G401.6 (cell line): Measurements from ENCODE around the gene IP6K3.

Experiments used
- FAIRE-seq: peaks from 2 replicates; lab custom pipeline; 2012; peaks lifted over from hg19 to GRCh38; lab: Jason Lieb, UNC

IP6K3 gene

GRCh38 chr6:33702345-33702977, 44.2 kb downstream of the IP6K3 start:
- FAIRE-seq, result peak; percentile 84

- peak; percentile 36 for FAIRE-seq
Observed at GRCh38 chr6:33700391-33701050, 46.2 kb downstream of the IP6K3 start.

DNA sequence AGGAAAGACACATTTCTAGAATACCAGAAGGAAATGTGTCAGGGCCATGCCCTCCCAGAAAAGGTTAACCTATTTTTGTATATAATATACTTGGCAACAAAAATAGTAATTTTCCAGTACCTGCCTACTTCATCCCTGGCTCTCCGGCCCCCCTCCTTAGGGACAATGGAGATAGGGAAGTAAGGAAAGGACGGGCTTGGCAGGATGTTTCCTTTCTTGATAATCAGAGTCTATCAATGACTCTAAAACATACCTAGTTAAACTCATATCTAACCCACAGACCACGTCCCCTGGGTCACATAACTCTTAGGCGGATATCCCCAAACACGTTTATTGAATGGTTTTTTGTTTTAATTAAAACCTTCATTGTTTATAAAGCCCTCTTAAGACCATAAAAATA, 47.0 kb downstream of the IP6K3 start:
- no peak for FAIRE-seq

GRCh38 chr6:33699131-33699530, 47.6 kb downstream of the IP6K3 start:
- FAIRE-seq, result no peak

GRCh38 chr6:33698494-33698893, 48.2 kb downstream of the IP6K3 start:
- FAIRE-seq, result no peak

GRCh38 chr6:33697845-33698244, 48.9 kb downstream of the IP6K3 start:
- no peak for FAIRE-seq

DNA sequence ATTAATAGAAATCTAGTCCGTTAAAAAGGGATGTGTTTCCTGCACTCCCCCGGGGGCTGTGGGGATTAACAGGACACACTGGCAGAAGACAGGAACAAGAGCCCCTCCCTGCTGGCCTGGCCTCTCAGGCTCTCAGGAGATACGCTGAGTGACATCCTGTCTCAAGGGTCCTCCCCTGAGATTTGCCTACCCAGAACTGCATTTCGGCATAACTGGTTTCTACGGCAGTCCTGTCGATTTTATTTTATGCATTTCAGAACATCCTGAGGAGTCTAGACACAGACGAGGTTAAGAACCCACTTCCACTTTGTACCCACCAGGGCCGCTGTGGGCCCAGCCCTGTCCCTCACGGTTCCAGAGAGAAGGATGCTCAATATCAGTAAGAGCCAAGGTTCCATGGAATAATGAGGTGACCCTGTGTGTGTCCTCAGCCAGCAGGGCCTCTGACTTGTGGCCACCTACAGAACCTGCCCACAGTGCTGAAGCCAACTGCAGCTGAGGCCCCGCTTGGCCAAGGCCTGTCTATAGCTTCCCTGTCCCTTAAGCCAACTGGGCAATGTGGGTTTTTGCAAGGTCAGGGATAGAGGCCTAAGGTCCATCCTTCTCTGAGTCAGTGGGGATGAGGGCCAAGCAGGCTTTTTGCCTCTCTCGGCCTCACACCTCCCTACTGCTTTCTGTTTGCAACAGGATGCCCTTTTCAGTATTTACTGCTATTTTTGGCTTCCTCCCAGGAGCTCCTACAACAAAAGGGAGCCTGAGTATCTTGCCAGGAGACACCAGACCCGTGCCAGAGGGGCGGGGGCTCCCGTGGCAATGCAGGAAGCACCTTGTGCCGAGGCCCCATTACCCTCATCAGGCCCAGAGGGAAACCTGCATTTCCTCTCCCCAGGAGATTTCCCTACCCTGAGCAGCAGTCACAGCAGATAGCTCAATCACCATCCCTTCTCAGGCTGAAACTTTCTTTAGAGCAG, 49.9 kb downstream of the IP6K3 start:
- FAIRE-seq, result no peak

DNA sequence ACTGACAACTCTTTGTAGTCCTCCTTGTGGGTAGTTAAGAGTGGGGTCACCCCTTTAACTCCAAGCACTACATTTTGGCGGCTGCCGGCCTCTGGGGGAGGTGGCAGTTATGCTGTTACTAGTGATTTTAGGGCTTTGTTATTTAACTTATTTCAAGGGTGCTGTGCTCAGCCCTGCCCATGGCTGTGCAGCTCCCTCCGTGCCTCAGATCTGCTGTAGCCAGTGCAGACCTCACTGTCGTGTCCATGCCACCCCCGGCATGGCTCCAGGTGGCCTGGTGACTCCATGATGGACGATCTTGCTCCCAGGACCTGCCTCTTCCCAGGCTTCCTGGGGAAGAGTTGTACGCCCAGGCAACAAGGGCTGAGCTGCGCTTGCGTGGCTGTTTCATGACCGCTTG, 50.6 kb downstream of the IP6K3 start:
- no peak for FAIRE-seq

- no peak for FAIRE-seq
Observed at GRCh38 chr6:33695451-33695887, 51.2 kb downstream of the IP6K3 start.

DNA sequence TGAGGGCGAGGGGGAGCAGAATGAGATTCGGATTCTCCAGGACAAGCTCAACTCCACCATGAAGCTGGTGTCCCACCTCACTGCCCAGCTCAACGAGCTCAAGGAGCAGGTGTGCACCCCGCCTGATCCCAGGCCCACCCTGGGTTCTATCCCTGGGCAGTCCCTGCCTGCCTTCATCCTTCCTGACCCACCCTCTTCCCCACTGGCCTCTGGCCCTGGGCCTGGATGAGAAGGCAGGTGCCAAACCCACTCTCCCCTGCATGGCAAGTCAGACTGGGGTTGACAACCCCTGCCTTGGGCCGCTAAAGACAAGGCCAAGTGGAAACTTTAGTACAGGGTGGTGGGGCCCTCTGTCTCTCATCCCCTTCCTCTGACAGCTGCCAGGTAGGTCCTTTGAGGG, 51.7 kb downstream of the IP6K3 start:
- FAIRE-seq, result no peak

GRCh38 chr6:33694401-33694931, 52.2 kb downstream of the IP6K3 start:
- no peak for FAIRE-seq

DNA sequence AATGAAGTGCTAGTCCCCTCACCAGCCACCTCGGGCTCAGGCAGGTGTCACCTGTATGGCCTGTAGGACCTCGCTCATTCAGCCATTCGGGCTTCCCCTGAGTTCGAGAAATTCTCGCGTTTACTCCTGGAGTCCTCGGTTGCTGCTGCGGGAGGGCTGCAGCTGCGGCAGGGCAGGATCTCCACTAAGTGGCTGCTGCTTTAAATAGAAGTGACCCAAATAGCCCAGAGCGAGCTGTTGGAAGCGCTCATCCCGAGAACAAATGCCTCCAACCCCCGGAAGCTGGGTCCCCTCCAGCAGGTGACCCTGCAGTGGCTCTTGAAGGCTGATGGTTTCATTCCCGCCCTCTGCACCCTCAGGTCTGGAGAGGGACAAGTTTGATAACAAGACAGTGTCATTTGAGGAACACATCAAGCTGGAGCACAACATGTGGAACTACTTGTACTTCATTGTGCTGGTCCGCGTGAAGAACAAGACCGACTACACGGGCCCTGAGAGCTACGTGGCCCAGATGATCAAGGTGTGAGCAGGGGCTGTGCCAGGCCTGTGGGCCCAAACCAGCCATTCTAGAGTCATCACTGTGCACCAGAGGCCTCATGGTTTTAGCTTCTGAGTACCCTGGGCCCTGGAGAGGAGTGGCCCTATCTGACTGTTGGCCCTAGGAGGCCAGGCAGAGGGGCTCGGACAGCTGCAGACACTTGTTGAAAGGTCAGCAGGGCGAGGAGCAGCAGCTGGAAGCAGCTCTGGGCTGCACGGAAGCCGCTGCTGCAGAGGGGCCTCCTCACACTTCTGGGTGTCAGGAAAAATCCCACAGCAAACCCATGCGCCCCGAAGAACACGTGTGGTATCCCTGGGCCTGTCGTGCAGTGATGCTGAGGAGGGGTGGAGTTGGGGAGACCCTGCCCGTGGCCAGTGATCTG, 53.3 kb downstream of the IP6K3 start:
- no peak for FAIRE-seq

DNA sequence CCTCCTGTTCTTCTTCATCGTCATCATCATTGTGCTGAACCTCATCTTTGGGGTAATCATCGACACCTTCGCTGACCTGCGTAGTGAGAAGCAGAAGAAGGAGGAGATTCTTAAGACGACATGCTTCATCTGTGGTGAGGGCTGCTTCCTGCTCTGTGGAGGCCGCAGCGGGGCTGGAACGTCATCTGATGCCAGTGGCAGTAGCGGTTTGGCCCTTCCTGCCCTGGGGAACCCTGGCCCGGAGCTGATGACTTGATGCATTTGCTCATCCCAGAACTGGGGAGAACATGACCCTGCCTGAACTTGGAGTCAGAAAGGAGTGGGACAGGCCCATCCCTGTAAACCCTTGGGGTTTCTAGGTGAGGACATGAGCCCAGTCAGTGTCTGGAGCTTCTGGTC, 53.9 kb downstream of the IP6K3 start:
- FAIRE-seq, result no peak

DNA sequence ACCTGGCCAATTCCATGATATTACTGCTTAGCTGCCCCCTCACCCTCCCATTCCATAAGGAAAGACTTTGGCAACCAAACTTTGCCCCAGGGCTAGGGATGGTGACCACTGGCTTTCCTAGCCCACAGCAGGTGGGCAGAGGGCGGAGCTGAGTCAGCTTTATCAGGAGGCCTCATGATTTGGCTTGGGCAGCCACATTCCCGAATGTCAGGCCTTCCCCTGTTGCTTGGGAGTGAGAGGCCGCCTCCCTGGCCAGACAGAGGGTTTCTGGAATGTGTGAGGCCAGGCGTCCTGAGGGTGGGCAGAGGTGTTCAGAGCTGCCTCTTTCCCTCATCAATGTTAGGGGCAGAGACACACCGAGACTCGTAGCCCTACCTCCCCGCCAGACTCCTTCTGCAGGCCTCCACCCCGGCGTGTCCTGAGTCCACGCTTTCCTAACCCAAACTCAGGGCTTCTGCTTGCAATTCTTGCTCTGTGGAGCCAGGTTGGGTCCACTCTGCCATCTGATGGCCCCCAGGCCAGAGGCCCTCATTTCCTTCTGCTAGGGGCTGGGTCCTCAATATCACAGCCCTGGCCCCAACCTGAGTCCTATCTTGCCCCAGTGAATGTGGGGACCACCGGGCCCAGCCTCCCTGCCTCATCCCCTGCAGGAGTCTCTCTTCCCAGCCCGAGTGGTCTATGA, 54.5 kb downstream of the IP6K3 start:
- FAIRE-seq, result no peak

DNA sequence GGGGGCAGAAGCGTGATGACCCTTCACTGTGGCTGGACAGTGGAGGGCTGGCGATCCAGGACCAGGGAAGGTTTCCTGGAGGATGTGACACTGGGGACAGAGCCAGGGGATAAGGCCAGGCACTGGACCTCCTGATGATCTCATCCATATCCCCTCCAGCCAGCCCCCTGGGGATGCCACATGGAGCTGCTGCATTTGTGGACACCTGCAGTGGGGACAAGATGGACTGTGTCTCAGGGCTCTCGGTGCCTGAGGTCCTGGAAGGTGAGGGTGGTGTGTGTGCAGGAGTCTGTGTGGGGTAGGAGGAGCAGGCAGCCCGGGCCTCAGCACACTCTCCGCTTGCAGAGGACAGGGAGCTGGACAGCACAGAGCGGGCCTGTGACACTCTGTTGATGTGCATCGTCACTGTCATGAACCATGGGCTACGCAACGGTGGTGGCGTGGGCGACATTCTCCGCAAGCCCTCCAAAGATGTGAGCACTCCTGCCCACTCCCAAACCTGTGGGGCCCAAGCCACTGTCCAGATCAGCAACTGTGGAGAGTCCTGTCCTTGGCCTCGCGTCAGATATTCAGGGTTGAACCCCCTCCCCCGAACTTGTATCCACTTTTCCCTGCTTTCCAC, 55.1 kb downstream of the IP6K3 start:
- FAIRE-seq, result no peak

GRCh38 chr6:33690766-33691165, 55.9 kb downstream of the IP6K3 start:
- FAIRE-seq, result no peak

DNA sequence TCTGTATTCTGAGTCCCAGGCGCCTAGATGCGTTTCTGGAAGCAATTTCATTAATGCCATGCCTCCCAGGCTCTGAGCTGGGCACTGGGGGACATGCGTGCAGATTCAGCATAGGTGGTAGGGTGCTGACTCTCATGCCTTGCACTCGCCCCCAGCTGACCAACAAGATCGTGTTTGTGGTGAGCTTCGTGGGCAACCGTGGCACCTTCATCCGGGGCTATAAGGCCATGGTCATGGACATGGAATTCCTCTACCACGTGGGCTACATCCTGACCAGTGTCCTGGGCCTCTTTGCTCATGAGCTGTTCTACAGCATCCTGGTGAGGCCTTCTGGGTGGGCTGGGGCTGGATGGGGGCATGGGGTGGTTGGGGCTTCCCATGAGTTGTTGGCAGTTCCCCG, 56.8 kb downstream of the IP6K3 start:
- FAIRE-seq, result no peak

GRCh38 chr6:33689148-33689494, 57.6 kb downstream of the IP6K3 start:
- no peak for FAIRE-seq

- FAIRE-seq, result no peak
Observed at GRCh38 chr6:33688451-33689147, 58.1 kb downstream of the IP6K3 start.

- FAIRE-seq, result no peak
Observed at GRCh38 chr6:33688006-33688405, 58.7 kb downstream of the IP6K3 start.
